ENCODE results near the gene LRRC8A.
A peak's percentile ranks its signal among the peaks of the same experiment; 100 is the strongest.

The LRRC8A gene

DNA sequence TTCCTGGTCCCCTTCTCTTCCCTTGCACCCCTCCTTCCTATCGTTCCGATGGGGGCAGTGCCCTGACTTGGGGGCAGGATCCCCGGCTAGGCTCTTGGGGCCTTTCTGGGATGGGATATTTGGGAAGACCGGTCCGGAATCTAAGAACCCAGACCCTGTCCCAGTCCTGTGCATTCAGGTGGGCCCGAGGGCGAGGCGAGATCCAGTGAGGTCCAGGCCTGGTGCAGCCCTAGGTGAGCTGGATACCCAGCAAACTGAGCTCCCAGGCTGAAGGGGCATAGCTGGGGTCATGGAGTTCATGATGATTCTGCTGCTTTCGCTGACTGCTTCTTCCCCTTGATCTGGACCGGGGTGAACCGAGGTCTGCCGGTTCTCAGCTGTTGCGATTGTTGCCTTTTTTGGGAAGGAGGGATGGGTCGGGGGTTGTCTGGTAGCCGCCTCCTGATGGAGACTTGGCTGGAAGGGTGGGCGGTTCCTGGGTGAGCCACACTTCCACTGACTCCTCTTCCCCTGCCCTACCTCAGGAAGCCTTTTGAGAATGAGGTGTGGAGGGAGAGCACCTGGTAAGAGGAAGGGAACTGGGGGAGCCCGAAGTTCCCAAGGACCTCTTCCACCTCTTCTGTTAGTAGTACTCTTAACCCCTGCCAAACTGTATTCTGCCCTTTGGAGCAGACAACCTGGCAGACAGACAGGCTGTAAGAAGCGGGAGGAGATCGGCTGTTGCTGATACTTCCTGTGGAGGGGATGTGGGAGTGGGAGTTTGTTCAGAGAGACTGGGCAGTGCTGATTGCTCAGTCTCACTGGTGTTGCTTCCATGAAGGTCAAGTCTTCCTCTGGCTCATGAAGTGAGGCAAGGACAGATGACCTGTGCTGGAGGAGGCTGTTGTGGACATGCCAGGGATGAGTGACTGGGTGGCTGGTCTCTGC is 1.0 kb downstream of the LRRC8A start:
- TF ChIP-seq, protein P1, sequence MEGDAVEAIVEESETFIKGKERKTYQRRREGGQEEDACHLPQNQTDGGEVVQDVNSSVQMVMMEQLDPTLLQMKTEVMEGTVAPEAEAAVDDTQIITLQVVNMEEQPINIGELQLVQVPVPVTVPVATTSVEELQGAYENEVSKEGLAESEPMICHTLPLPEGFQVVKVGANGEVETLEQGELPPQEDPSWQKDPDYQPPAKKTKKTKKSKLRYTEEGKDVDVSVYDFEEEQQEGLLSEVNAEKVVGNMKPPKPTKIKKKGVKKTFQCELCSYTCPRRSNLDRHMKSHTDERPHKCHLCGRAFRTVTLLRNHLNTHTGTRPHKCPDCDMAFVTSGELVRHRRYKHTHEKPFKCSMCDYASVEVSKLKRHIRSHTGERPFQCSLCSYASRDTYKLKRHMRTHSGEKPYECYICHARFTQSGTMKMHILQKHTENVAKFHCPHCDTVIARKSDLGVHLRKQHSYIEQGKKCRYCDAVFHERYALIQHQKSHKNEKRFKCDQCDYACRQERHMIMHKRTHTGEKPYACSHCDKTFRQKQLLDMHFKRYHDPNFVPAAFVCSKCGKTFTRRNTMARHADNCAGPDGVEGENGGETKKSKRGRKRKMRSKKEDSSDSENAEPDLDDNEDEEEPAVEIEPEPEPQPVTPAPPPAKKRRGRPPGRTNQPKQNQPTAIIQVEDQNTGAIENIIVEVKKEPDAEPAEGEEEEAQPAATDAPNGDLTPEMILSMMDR (conservative IDR thresholded peaks at IDR 0.05; ENCODE audit: low read length) = no peak
- no peak for DNase-seq (ENCODE audit: low read depth)
- peak overlapping the region; percentile 92 for H3K4me3 ChIP-seq (ENCODE audit: low read length)

DNA sequence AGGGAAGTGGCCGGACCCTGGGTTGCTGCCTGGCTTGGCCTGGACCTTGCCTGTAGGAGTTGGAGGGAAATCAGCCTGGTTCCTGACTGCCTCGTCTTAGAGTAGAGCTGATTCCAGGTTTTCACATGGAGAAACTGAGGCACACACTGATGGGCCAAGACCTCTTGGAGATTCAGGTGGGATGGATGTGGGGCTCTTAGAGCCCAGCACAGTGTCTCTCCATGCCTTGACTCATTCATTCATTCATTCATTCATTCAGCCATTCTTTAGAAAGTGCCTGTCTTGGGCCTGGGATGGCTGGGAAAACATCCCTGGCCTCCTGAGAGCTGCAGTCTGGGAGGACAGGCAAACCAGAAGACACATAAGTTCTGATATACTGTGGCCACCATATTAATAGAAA is 2.2 kb downstream of the LRRC8A start:
- TF ChIP-seq, protein P1 (conservative IDR thresholded peaks at IDR 0.05; ENCODE audit: low read length) = no peak
- H3K4me3 ChIP-seq (ENCODE audit: low read length) = no peak overlapping the region; the same call in 1 of the 2 replicates
- DNase-seq (ENCODE audit: low read depth) = no peak

DNA sequence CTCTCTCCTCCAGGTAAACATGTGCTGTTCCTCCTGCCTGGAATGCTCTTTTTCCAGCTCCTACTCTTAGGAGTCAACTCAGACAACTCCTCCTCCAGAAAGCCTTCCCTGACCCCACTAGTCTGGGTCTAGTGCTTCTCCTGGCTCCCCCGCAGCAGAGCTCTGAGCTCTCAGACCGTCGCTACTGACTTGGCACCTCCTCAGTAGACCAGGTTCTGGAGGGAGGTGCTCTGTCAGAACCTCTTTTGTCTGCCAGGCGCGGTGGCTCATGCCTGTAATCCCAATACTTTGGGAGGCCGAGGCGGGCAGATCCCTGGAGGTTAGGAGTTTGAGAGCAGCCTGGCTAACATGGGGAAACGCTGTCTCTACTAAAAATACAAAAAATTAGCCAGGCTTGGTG is 3.4 kb downstream of the LRRC8A start:
- TF ChIP-seq, protein P1 (conservative IDR thresholded peaks at IDR 0.05; ENCODE audit: low read length) = no peak
- H3K4me3 ChIP-seq (ENCODE audit: low read length) = no peak overlapping the region
- no peak for DNase-seq (ENCODE audit: low read depth)

DNA sequence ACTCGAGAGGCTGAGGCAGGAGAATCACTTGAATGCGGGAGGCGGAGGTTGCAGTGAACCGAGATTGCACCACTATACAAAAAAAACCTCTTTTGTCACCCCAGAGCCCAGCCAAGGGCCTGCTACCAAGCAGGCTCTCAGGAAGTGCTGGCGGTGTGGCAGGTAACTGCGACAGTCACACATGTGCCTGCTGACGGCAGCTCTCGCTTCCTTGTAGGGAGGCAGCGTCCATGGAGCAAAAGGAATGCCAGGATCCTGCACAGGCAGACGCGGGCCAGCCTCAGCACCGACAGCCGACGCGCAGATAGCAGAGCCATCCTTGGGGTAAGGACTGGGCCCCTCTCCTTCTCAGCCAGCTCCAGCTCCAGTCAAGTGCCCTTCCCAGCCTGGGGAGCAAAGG is 3.9 kb downstream of the LRRC8A start:
- no peak overlapping the region for H3K4me3 ChIP-seq (ENCODE audit: low read length)
- no peak for DNase-seq (ENCODE audit: low read depth)
- TF ChIP-seq, protein P1 (conservative IDR thresholded peaks at IDR 0.05; ENCODE audit: low read length) = no peak

DNA sequence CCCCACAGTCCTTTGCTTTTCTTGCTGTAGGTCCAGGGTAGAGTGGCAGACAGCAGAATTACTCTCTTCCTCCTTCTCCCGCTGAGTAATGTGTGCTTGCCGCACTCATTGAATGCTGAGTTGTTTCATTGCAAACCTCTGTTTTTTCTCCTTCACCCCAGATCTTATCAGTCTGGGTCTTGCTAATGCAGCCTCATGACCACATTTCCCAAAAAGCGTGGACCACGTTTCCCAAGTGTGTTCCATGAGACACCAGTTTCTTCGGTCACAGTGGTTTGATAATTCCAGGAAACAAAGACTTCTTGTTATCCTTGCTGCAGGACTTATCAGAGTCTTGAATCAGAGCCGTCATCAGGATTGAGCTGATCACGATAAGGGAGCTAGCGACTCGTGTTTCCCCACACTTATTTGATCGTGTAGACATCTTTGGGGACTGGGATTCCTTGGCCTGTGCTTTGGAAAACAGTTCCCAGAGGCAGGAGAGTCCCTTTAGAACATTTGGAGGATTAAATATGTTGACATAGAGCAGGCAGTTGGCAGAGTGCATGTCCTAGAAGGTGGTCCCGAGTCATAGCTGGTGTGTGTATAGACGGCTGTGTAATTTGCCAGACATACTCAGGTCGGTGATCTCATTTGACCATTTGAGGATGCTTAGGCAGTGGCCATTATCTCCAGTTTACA is 4.4 kb downstream of the LRRC8A start:
- no peak overlapping the region for H3K4me3 ChIP-seq (ENCODE audit: low read length)
- no peak for DNase-seq (ENCODE audit: low read depth)
- TF ChIP-seq, protein P1 (conservative IDR thresholded peaks at IDR 0.05; ENCODE audit: low read length) = no peak

DNA sequence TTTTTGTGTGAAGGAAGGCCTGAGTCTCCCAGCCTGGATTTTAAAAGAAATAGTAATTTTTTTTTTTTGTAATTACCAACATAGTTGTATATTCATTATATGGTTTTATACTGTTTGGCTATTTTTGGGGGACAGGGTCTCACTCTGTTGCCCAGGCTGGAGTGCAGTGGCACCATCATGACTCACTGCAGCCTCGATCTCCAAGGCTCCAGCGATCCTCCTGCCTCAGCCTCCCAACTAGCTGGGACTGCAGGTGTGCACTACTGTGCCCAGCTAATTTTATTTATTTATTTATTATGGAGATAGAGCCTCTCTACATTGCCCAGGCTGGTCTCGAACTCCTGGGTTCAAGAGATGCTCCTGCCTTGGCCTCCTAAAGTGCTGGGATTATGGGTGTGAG is 5.1 kb downstream of the LRRC8A start:
- no peak for DNase-seq (ENCODE audit: low read depth)
- no peak overlapping the region for H3K4me3 ChIP-seq (ENCODE audit: low read length)
- TF ChIP-seq, protein P1 (conservative IDR thresholded peaks at IDR 0.05; ENCODE audit: low read length) = no peak
